Measurements from ENCODE around the gene SH3BP1. TPM values are rescaled to one million over a fixed set of nuclear protein-coding genes. Genes with fewer than 3 reads are reported as not detected.

Gene SH3BP1
- total and polyA plus RNA-seq, 2 of the 13 experiments (the other 11 are each of a cell fraction or from before 2014, with no cell fraction given): 8.4 to 18.5 TPM

DNA sequence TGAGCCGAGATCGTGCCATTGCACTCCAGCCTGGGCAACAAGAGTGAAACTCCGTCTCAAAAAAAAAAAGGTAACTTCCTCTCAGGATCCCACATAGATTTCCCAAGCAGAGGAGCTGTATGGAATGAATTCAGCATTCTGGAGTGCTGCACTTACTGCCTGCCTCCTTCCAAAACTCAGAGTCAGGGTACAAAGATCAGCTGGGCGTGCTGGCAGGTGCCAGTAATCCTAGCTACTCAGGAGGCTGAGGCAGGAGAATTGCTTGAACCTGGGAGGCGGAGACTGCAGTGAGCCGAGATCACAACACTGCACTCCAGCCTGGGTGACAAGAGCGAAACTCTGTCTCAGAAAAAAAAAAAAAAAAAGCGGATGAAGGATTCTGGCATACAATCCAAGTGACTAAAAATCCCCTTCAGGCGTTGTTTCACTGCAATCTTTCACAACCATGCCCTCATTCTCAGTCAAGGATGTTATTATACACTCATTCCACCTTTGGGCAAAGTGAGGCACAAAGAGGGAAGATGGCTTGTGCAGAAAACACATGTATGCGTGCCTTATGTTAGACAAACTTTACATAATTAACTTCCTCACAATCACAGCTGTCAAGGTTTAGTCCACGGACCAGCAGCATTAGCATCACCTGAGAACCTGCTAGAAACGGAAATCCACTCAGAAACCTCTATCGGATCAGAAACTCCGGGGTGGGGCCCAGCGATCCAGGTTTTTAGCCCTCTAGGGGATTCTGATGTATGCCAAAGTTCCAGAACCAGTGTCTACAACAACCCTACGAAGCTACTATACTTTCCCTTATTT, 45.5 kb downstream of the SH3BP1 start (continued):
- TF ChIP-seq, protein P1, sequence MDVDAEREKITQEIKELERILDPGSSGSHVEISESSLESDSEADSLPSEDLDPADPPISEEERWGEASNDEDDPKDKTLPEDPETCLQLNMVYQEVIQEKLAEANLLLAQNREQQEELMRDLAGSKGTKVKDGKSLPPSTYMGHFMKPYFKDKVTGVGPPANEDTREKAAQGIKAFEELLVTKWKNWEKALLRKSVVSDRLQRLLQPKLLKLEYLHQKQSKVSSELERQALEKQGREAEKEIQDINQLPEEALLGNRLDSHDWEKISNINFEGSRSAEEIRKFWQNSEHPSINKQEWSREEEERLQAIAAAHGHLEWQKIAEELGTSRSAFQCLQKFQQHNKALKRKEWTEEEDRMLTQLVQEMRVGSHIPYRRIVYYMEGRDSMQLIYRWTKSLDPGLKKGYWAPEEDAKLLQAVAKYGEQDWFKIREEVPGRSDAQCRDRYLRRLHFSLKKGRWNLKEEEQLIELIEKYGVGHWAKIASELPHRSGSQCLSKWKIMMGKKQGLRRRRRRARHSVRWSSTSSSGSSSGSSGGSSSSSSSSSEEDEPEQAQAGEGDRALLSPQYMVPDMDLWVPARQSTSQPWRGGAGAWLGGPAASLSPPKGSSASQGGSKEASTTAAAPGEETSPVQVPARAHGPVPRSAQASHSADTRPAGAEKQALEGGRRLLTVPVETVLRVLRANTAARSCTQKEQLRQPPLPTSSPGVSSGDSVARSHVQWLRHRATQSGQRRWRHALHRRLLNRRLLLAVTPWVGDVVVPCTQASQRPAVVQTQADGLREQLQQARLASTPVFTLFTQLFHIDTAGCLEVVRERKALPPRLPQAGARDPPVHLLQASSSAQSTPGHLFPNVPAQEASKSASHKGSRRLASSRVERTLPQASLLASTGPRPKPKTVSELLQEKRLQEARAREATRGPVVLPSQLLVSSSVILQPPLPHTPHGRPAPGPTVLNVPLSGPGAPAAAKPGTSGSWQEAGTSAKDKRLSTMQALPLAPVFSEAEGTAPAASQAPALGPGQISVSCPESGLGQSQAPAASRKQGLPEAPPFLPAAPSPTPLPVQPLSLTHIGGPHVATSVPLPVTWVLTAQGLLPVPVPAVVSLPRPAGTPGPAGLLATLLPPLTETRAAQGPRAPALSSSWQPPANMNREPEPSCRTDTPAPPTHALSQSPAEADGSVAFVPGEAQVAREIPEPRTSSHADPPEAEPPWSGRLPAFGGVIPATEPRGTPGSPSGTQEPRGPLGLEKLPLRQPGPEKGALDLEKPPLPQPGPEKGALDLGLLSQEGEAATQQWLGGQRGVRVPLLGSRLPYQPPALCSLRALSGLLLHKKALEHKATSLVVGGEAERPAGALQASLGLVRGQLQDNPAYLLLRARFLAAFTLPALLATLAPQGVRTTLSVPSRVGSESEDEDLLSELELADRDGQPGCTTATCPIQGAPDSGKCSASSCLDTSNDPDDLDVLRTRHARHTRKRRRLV (CRISPR knock-in tag; IDR thresholded peaks at IDR 0.05): no peak
- TF ChIP-seq ZNF747 (CRISPR knock-in tag; IDR thresholded peaks at IDR 0.05; ENCODE audit: borderline replicate concordance): no peak
- TF ChIP-seq, protein P2, sequence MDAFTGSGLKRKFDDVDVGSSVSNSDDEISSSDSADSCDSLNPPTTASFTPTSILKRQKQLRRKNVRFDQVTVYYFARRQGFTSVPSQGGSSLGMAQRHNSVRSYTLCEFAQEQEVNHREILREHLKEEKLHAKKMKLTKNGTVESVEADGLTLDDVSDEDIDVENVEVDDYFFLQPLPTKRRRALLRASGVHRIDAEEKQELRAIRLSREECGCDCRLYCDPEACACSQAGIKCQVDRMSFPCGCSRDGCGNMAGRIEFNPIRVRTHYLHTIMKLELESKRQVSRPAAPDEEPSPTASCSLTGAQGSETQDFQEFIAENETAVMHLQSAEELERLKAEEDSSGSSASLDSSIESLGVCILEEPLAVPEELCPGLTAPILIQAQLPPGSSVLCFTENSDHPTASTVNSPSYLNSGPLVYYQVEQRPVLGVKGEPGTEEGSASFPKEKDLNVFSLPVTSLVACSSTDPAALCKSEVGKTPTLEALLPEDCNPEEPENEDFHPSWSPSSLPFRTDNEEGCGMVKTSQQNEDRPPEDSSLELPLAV (CRISPR knock-in tag; conservative IDR thresholded peaks at IDR 0.05; ENCODE audit: low read depth): no peak
- no peak for TF ChIP-seq RFXAP (CRISPR knock-in tag; IDR thresholded peaks at IDR 0.05; ENCODE audit: borderline replicate concordance)
- no peak for TF ChIP-seq AGO1 (IDR thresholded peaks at IDR 0.05; ENCODE audit: low read depth, low read length, poor library complexity, severe bottlenecking)
- TF ChIP-seq, protein P3, sequence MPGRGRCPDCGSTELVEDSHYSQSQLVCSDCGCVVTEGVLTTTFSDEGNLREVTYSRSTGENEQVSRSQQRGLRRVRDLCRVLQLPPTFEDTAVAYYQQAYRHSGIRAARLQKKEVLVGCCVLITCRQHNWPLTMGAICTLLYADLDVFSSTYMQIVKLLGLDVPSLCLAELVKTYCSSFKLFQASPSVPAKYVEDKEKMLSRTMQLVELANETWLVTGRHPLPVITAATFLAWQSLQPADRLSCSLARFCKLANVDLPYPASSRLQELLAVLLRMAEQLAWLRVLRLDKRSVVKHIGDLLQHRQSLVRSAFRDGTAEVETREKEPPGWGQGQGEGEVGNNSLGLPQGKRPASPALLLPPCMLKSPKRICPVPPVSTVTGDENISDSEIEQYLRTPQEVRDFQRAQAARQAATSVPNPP (CRISPR knock-in tag; IDR thresholded peaks at IDR 0.05): no peak

Measured in HepG2 (cell line).